A673 (cell line): ENCODE measurements around the gene TBX1. TPM values are rescaled to one million over a fixed set of nuclear protein-coding genes. Genes with fewer than 3 reads are reported as not detected.
A peak's percentile ranks its signal among the peaks of the same experiment; 100 is the strongest.

Source experiments
- BruUV-seq: library from RNA; stranded (reverse); fragments of 400-500 nt; replicated peaks from 2 replicates; lab custom pipeline; 2021; lab: Mats Ljungman, UMichigan
- CTCF ChIA-PET: fragments of 300-600 bp; sonication (Branson Sonifier 250); formaldehyde crosslinking; loops from one replicate; lab custom pipeline; 2022; ENCODE audit warnings: antibody characterized with exemption; lab: Charles Lee
- POLR2A ChIA-PET: fragments of 300-600 bp; sonication (Branson Sonifier 250); formaldehyde crosslinking; loops from one replicate; lab custom pipeline; 2022; ENCODE audit warnings: antibody characterized with exemption; ENCODE audit not compliant: low non-redundant PET; lab: Charles Lee
- DNase-seq: peaks from one replicate; pipeline ENCODE4 v3.0.0-alpha.2; 2015; ENCODE audit warnings: low spot score
- H3K27ac ChIP-seq: fragments of 200-600 bp; sonication (generic); 2 replicates; pipeline ENCODE4 v1.5.1; 2016; ENCODE audit warnings: mixed run types, low read depth, mild to moderate bottlenecking, mixed read lengths, antibody characterized with exemption, low read length; ENCODE audit not compliant: poor library complexity, severe bottlenecking
- H3K27me3 ChIP-seq: fragments of 200-600 bp; sonication (generic); replicated peaks from 2 replicates; pipeline ENCODE4 v1.6.1; 2017; ENCODE audit warnings: mixed run types, low read depth, mild to moderate bottlenecking, mixed read lengths, antibody characterized with exemption, low read length; ENCODE audit not compliant: insufficient read depth, poor library complexity
- H3K36me3 ChIP-seq: fragments of 200-600 bp; sonication (generic); 2 replicates; pipeline ENCODE4 v1.6.1; 2016; ENCODE audit warnings: mixed run types, mild to moderate bottlenecking, mixed read lengths, antibody characterized with exemption, low read length; ENCODE audit not compliant: insufficient read depth, poor library complexity, severe bottlenecking
- H3K4me1 ChIP-seq: fragments of 200-600 bp; sonication (generic); 2 replicates; pipeline ENCODE4 v1.6.1; 2017; ENCODE audit warnings: mixed run types, mild to moderate bottlenecking, mixed read lengths, antibody characterized with exemption, low read length; ENCODE audit not compliant: insufficient read depth, poor library complexity, severe bottlenecking
- H3K4me3 ChIP-seq: fragments of 200-600 bp; sonication (generic); 2 replicates; pipeline ENCODE4 v1.5.1; 2016; ENCODE audit warnings: low read depth, mixed run types, mild to moderate bottlenecking, mixed read lengths, low read length; ENCODE audit not compliant: poor library complexity, severe bottlenecking
- H3K9me3 ChIP-seq: fragments of 200-600 bp; sonication (generic); 2 replicates; pipeline ENCODE4 v1.6.1; 2016; ENCODE audit warnings: mixed run types, low read depth, mild to moderate bottlenecking, mixed read lengths, antibody characterized with exemption, low read length; ENCODE audit not compliant: poor library complexity, severe bottlenecking
- EZH2 ChIP-seq: fragments of 200-600 bp; sonication (generic); IDR thresholded peaks from 2 replicates; pipeline ENCODE4 v1.6.1; 2017; ENCODE audit warnings: borderline replicate concordance, low read depth, mild to moderate bottlenecking, mixed read lengths, antibody characterized with exemption, low read length; ENCODE audit not compliant: poor library complexity, severe bottlenecking
- intact Hi-C: fragments of 100-400 bp; cut with micrococcal nuclease; formaldehyde crosslinking; loops from one replicate; pipeline ENCODE4 v1.10.0; 2022; ENCODE audit not compliant: unreplicated experiment
- total RNA-seq: library from RNA; stranded (reverse); gene quantifications from 2 replicates; pipeline ENCODE4 v1.2.3, GENCODE V29; 2021
- TF ChIP-seq, protein P1 (sequence below): fragments of 300-800, 200-600 bp; sonication (generic); conservative IDR thresholded peaks from 2 replicates; pipeline ENCODE4 v1.5.1; 2017; ENCODE audit warnings: low read depth, mild to moderate bottlenecking, antibody characterized with exemption, low read length, moderate library complexity, mixed read lengths

The TBX1 gene
- total RNA-seq, 1 experiment from 2014 or later: 3.6 TPM

DNA sequence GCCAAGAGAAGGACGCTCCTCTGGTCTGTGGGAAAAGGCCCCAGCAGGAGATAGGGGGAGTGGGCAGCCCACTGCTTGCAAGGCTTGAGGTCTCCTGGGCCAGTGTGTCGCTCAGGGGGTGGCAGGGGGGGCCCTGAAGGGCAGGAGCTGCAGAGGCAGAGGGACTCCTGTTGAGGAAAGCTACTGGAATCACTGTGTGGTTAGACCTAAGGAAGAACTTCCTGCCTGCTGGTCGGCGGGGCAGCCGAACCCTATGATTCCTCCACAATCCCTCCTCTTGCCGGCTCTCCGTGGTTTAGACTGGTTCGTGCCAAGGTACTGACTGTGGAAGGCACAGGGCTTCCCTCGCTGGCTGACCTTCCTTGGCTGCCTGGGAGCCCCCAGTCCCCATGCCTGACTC lies 31.1 kb upstream of the TBX1 start:
- Histone ChIP-seq H3K4me1 (no peaks in the 10 kb centered on the region), H3K27me3 (no peaks in the 10 kb centered on the region), H3K9me3 (no peaks in the 10 kb centered on the region), H3K36me3 (no peaks in the 10 kb centered on the region), H3K27ac (no peak overlapping the region), H3K4me3 (no peak overlapping the region)
- TF ChIP-seq EZH2: no peak
- TF ChIP-seq, protein P1, sequence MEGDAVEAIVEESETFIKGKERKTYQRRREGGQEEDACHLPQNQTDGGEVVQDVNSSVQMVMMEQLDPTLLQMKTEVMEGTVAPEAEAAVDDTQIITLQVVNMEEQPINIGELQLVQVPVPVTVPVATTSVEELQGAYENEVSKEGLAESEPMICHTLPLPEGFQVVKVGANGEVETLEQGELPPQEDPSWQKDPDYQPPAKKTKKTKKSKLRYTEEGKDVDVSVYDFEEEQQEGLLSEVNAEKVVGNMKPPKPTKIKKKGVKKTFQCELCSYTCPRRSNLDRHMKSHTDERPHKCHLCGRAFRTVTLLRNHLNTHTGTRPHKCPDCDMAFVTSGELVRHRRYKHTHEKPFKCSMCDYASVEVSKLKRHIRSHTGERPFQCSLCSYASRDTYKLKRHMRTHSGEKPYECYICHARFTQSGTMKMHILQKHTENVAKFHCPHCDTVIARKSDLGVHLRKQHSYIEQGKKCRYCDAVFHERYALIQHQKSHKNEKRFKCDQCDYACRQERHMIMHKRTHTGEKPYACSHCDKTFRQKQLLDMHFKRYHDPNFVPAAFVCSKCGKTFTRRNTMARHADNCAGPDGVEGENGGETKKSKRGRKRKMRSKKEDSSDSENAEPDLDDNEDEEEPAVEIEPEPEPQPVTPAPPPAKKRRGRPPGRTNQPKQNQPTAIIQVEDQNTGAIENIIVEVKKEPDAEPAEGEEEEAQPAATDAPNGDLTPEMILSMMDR: no peak
- BruUV-seq: no TSS peak
- POLR2A ChIA-PET: no interaction called here
- CTCF ChIA-PET: interaction anchor here (0.9 to 3.8 kb wide), 5 partner anchors 157 to 284 kb away, joined by 3 to 79 read pairs (median 4); no protein-coding TSS in a partner anchor
- intact Hi-C loops: no loop called here
- no peak for DNase-seq

DNA sequence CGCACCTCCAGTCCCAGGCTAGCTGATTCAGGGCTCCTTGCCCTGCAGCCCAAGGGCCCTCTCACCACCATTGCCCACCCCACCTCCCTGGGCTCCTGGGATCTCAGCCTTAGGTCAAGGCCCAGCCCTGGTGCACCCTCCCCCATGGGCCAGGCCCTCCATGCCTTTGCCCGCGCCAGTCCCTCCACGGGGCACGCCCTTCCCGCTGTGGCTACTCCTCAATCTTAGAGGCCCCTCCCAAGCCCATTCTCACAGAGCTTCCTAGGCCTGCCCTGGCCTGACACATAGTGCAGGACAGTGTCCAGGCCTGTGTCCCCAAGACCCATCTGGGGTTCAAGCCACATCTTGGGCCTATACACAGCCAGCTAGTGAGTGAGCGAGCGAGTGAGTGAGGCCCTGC lies 30.4 kb upstream of the TBX1 start:
- ChIA-PET CTCF (interaction anchor here (0.5 to 3.8 kb wide), 20 partner anchors 10 to 283 kb away, joined by 3 to 79 read pairs (median 4); partner anchors contain the start of genes COMT and TXNRD2), POLR2A (no interaction called here)
- Histone ChIP-seq H3K9me3 (no peaks in the 10 kb centered on the region), H3K4me3 (no peak overlapping the region), H3K4me1 (no peaks in the 10 kb centered on the region), H3K27ac (no peak overlapping the region), H3K36me3 (no peaks in the 10 kb centered on the region), H3K27me3 (no peaks in the 10 kb centered on the region)
- intact Hi-C loops: loop anchor here (1.0 to 5.0 kb wide), 2 partner anchors 180 to 227 kb away; no protein-coding TSS in a partner anchor
- DNase-seq: no peak
- TF ChIP-seq, protein P1: no peak
- no peak for TF ChIP-seq EZH2
- no TSS peak for BruUV-seq

DNA sequence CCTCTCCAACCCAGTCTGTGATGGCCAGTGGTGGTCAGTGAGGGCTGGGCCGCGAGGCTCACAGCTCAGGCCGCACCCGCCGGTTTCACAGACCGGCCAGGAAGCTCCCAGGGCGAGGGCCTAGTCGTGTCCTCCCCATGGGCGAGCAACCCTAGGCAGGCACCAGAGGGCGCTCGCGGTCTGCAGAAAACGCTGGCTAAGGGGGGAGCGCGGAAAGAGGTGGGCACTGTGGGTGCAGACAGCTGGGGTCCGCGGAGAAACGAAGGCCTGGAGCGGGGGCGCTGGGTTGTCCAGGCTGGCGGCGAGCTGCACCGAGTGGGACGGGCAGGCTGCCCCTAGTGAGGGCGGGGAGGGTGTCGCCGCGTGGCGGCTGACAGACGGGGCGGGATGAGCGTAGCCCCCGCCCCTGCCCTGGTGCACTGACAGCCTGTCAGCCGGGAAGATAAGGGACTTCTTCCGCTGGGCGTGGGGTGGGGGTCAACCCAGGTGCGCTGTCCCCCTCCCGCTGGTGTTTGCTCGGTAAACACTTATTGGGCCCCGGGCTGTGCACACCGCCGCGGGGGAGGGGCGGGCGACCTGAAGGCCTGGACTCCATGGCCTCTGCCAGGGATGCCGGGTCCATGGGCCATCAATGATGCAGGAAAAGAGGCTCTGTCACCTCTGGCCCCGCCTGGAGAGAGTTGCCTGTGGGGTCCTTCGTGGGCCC lies 29.8 kb upstream of the TBX1 start:
- H3K27ac ChIP-seq: no peak overlapping the region
- no peaks in the 10 kb centered on the region for H3K36me3 ChIP-seq
- peak overlapping the region; percentile 43 for H3K4me3 ChIP-seq
- peak; percentile 83 for DNase-seq
- BruUV-seq: no TSS peak
- no peaks in the 10 kb centered on the region for H3K9me3 ChIP-seq
- no peaks in the 10 kb centered on the region for H3K27me3 ChIP-seq
- TF ChIP-seq, protein P1: peak; percentile 98
- TF ChIP-seq EZH2: no peak
- no peaks in the 10 kb centered on the region for H3K4me1 ChIP-seq
- ChIA-PET POLR2A (no interaction called here), CTCF (interaction anchor here (0.5 to 3.8 kb wide), 20 partner anchors 11 to 283 kb away, joined by 3 to 79 read pairs (median 4); partner anchors contain the start of genes COMT and TXNRD2)
- intact Hi-C loops: loop anchor here (1.0 to 5.0 kb wide), 2 partner anchors 179 to 226 kb away; no protein-coding TSS in a partner anchor
